ENCODE data around the gene U2AF2.
A peak's percentile ranks its signal among the peaks of the same experiment; 100 is the strongest.

U2AF2 gene

DNA sequence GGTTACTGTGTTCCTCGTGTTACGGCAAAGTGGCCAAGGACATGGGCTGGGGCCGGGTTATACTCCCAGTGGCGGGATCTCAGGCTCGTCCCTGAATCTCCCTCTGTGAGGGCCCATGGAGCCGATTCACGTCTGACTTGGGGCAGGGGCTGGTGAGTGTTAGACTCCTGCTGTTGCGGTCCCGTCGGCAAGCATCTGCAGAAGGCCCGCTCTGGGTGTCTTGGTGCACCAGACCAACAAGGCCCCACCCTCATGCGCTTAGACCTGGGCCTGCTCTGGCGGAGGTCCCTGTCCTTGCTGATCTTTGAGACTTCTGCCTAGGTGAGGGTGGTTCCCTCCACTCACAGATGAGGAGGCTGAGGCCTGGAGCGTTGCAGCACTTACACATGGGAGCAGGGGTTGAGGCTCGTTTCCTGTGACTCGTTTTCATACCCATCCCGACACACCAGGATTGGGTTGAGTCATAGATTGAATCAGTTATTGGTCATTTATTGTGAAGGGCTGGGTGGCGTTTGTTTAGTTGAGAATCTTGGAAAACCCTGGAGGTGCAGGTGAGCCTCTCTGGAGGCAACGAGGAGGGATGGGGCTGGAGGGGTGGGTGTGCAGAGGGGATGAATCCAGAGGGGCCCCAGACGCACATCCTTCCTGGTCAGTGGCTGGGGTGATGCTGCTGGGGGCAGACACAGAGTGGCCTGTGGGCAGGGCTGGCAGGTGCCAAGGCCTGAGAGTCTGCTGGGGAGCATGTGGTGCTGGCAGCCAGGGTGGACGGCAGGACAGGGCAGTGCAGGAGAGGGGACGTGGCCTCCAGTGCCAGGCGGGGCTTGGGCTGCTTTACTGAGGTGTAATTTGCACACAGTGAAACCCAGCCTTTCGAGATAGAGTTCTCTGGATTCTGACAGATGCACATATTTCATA lies 24.8 kb downstream of the U2AF2 start:
- peaks cover 49% of the 10 kb centered on the region for H3K4me1 Mint-ChIP-seq
- ATAC-seq (replicated peaks; ENCODE audit: extremely low read depth, poor library complexity, severe bottlenecking), result no peak
- peak overlapping the region; percentile 86 for H3K27ac Mint-ChIP-seq (ENCODE audit: low read depth)
- H3K27me3 Mint-ChIP-seq, result no peaks in the 10 kb centered on the region
- H3K4me3 Mint-ChIP-seq, result no peak overlapping the region
- H3K36me3 Mint-ChIP-seq (ENCODE audit: insufficient read depth), result peaks cover 24% of the 10 kb centered on the region
- no peaks in the 10 kb centered on the region for H3K9me3 Mint-ChIP-seq
- no peak for DNase-seq (ENCODE audit: low spot score in 2 of 2)

DNA sequence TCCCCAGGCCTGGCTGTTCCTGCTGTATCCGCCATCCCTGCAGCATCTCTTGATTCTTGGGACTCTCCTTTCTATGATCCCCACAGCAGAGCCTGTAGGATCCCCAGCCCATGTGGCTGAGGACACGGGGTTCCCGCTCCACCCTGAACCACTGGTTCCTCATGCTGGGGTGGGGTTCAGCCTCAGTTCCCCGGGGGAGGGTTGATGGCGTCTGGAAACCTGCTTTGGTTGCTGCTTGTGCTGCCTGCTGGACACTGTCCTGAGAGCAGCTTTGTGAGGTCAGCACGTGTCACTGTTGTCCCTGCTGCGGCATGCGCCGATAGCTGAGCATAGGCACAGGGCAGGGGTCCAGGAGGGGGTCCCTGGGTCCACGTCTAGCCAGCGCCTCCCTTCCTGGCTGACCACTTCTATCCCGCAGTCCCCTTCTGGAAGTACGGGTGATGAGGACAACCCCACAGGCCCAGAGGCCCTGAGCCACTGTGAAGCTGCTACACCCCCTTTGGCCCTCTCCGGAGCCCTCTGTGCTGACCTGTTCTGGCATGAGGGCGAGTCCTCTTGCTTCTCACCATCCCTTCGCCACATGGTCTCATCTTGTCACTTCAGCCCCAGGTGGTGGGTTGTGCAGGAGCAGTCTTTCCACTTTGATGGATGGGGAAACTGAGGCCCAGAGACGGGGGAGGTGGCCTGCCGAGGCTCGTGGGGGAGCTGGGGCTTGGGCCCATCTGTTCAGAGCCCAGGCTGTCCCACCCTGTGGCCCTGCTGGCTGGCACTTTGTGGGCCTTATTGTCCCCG lies 25.7 kb downstream of the U2AF2 start:
- H3K4me3 Mint-ChIP-seq, result no peak overlapping the region
- ATAC-seq (replicated peaks; ENCODE audit: extremely low read depth, poor library complexity, severe bottlenecking) (no peak), DNase-seq (ENCODE audit: low spot score in 2 of 2) (no peak)
- H3K27ac Mint-ChIP-seq (ENCODE audit: low read depth), result no peak overlapping the region
- peaks cover 19% of the 10 kb centered on the region for H3K36me3 Mint-ChIP-seq (ENCODE audit: insufficient read depth)
- H3K4me1 Mint-ChIP-seq, result peaks cover 45% of the 10 kb centered on the region
- H3K27me3 Mint-ChIP-seq, result no peaks in the 10 kb centered on the region
- H3K9me3 Mint-ChIP-seq, result no peaks in the 10 kb centered on the region

DNA sequence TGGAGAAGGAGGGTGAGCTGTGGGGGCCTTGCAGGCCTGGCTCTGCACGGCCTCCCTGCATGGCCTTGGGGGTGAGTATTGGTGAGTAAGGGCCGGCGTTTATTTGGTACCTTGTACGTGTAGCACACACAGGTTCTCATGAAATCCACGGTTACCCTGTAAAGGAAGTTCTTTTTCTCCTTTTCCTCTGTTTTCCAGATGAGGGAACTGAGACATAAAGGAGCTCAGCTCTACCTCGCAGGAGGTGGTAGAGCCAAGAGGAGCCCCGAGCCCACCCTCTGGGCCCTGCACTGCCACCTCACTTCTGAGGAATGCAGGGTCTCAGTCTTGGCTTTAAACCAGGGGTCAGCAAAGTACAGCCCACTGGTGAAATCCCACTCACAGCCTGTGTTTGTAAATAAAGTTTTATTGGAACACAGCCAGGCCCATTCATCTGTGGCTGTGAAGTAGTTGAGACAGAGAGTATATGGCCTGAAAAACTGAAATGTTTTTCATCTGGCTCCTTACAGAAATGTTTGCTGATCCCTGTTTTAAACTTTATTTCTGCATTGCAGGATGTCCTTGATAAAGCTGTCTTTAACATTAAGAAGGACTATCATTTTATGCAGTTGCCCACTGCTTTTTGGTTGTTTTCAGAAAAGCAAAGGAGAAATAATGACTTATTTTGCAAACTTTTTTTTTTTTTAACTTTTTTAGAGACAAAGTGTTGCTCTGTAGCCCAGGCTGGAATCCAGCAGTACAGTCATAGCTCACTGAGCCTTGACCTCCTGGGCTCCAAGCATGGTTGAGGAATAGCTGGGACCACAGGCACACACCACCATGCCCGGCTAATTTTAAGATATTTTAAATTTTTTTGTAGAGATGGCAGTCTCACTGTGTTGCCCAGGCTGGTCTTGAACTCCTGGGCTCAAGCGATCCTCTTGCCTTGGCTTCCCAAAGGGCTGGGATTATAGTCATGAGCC lies 26.6 kb downstream of the U2AF2 start:
- Mint-ChIP-seq H3K27ac (ENCODE audit: low read depth) (no peak overlapping the region), H3K27me3 (no peaks in the 10 kb centered on the region), H3K4me3 (no peak overlapping the region)

DNA sequence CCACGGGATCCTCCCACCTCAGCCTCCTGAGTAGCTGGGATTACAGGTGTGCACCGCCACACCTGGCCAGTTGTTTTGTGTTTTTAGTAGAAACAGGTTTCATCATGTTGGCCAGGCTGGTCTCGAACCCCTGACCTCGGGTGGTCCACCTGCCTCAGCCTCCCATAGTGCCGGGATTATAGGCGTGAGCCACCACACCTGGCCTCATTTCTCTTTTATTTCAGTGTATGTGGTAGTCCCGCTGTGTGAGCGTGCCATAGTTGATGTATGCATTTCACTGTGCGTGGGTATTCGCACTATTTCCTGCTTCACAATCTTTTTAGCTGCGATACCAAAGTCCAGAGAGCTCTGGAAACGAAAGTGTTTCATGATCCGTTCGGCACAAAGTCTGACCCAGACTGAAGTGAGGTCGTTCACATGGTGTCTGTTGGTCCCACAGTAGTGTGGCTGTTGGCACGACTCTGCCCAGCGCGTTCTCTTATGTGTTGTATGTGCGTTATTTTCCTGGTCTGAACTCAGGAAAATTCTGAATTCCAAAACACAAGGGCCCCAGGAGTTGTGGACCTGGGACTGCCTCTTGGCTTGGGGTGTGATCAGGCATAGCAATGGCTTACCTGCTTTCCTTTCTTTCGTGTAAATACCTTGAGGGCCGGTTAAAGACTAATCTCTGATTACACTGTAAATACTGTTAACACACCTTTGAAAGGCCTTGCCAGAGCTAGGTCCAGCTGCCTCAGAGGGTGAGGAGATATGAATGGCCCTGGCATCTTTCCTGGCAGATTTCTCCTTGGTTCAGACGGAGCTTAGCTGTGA lies 28.8 kb downstream of the U2AF2 start:
- Mint-ChIP-seq H3K27me3 (no peaks in the 10 kb centered on the region), H3K36me3 (ENCODE audit: insufficient read depth) (peaks cover 15% of the 10 kb centered on the region), H3K4me1 (peaks cover 28% of the 10 kb centered on the region), H3K4me3 (no peak overlapping the region), H3K27ac (ENCODE audit: low read depth) (no peak overlapping the region), H3K9me3 (no peaks in the 10 kb centered on the region)
- DNase-seq (ENCODE audit: low spot score in 2 of 2), result no peak
- ATAC-seq (replicated peaks; ENCODE audit: extremely low read depth, poor library complexity, severe bottlenecking), result no peak

More for the DNA sequence above, 26.6 kb downstream of the U2AF2 start:
- no peak for ATAC-seq (replicated peaks; ENCODE audit: extremely low read depth, poor library complexity, severe bottlenecking)
- no peaks in the 10 kb centered on the region for H3K9me3 Mint-ChIP-seq
- peaks cover 20% of the 10 kb centered on the region for H3K36me3 Mint-ChIP-seq (ENCODE audit: insufficient read depth)
- no peak for DNase-seq (ENCODE audit: low spot score in 2 of 2)
- H3K4me1 Mint-ChIP-seq, result peaks cover 46% of the 10 kb centered on the region

DNA sequence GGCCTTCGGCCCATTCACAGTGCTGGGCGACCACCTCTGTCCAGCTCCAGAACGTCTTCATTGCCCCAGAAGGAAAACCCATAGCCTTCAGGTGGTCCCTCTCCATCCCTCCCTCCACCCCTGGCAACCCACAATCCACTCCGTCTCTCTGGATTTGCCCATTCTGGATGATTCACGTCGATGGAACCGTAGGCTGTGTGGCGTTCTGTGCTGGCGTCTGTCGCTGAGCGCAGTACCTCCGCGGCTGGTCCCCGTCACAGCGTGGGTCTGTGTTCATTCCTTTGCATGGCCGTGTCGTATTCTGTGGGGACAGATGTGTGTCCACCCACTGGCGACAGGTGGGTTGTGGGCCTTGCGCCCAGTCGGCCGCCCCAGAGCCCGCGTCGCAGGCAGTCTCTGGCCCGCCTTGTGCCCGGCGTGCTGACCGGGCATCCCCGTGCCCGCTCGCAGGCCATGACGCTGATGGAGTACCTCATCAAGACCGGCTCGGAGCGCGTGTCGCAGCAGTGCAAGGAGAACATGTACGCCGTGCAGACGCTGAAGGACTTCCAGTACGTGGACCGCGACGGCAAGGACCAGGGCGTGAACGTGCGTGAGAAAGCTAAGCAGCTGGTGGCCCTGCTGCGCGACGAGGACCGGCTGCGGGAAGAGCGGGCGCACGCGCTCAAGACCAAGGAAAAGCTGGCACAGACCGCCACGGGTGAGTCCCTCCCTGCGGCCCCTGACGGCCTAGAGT lies 30.3 kb downstream of the U2AF2 start:
- Mint-ChIP-seq H3K36me3 (ENCODE audit: insufficient read depth) (peaks cover 16% of the 10 kb centered on the region), H3K9me3 (no peaks in the 10 kb centered on the region), H3K27ac (ENCODE audit: low read depth) (peak overlapping the region; percentile 35), H3K4me3 (no peak overlapping the region), H3K27me3 (no peaks in the 10 kb centered on the region), H3K4me1 (peaks cover 19% of the 10 kb centered on the region)
- ATAC-seq (replicated peaks; ENCODE audit: extremely low read depth, poor library complexity, severe bottlenecking) (no peak), DNase-seq (ENCODE audit: low spot score in 2 of 2) (no peak)

DNA sequence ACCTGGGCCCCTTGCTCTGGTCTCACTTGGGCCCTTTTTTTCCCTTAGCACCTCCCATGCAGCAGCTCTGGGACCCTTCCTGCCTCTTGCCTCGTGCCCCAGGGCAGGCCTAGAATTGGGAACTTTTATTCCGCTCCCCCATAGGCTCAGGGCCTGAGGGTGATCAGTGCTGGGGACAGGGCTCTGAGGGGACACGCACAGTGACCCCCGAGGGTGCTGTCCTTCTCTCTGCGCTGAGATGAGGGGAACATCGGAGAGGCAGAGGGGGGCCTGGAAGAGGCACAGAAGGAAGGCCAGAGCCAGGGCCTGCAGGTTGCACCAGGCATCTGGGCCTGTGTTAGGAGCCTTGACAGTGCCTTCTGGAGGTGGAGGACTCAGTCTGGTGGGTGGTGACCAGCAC lies 30.9 kb downstream of the U2AF2 start:
- Mint-ChIP-seq H3K27me3 (no peaks in the 10 kb centered on the region), H3K36me3 (ENCODE audit: insufficient read depth) (peaks cover 17% of the 10 kb centered on the region), H3K4me3 (no peak overlapping the region), H3K27ac (ENCODE audit: low read depth) (peak overlapping the region; percentile 35), H3K9me3 (no peaks in the 10 kb centered on the region), H3K4me1 (peaks cover 12% of the 10 kb centered on the region)
- ATAC-seq (replicated peaks; ENCODE audit: extremely low read depth, poor library complexity, severe bottlenecking), result no peak
- no peak for DNase-seq (ENCODE audit: low spot score in 2 of 2)

DNA sequence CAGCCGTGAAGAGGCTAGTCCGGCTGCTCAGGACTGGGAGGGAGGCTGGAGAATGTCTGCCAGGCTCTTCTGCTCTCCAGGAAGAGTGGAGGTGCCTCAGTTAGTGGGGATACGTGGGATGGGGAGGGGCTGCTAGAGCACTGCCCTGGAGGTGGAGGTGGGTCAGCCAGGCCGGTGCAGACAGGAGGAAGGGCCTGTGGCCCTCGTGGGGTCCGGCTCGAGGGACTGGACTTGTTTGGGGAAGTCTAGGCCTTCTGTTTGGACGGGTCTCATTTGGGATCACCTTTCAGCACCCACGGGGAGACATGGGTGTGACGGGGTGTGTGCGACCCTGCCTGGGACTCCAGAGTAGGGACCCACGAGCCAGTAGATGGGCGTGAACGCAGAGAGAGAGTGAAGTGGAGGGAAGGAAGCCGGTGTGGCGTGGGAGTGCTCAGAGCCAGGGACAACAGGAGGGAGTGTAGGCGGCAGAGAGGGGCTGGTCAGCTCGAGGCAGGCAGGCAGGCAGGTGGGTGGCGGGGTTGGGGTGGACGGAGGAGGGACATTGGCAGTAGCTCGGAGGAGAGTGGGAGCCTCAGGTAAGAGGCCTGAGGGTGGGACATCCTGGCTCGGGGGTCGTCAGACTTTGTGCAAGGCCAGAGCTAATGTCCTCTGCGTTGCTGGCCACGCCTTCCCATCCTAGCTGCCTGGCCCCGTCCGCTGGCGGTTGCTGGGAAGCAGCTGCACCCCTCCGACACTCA lies 31.6 kb downstream of the U2AF2 start:
- H3K4me3 Mint-ChIP-seq, result no peak overlapping the region
- H3K27ac Mint-ChIP-seq (ENCODE audit: low read depth), result peak overlapping the region; percentile 35
- H3K36me3 Mint-ChIP-seq (ENCODE audit: insufficient read depth), result peaks cover 19% of the 10 kb centered on the region
- H3K9me3 Mint-ChIP-seq, result no peaks in the 10 kb centered on the region
- no peaks in the 10 kb centered on the region for H3K27me3 Mint-ChIP-seq
- ATAC-seq (replicated peaks; ENCODE audit: extremely low read depth, poor library complexity, severe bottlenecking) (no peak), DNase-seq (ENCODE audit: low spot score in 2 of 2) (no peak)
- H3K4me1 Mint-ChIP-seq, result peaks cover 11% of the 10 kb centered on the region

DNA sequence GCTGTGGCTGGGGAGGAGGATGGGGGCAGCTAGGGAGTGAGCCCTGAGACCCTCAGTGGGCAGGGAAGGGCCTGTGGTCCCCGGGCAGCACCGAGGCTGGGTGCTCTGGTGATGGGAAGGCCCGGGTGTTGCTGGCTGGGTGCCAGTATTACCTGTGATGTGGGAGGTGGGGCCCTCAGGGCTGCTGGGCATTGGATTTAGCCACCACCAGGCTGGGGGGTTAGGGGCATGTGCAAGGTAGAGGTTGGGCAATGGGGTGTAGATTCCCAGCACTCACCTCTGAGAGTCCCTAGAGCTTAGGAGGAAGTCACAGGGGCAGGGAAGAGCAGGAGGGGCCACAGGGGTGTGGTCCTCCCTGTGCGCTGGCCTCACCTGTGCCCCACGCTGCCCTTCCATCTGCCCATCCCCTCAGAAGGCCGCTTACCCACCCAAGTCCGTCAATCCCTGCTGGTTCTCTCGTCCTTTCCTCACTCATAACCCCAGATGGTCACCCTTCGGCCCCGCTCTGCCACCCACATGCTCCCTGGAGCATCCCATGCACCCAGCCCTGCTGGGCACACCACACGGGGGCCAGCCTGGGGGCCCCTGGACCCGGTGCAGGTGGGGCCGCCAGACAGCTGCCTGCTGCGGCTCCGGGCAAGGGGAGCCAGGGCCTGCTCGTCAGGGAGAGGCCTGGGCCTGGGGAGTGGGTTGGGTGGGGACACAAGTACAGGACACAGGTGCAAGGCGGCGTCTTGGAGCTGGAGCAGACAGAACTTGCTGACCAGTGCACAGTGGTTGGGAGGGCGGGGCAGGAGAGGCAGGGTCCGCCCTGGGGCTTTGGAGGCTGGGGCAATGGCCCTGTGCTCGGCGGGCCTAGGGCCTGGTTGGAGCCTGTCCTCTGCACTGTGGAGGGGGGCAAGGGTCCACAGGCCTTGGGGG lies 32.7 kb downstream of the U2AF2 start:
- H3K9me3 Mint-ChIP-seq, result no peaks in the 10 kb centered on the region
- no peak for ATAC-seq (replicated peaks; ENCODE audit: extremely low read depth, poor library complexity, severe bottlenecking)
- DNase-seq (ENCODE audit: low spot score in 2 of 2), result no peak
- no peaks in the 10 kb centered on the region for H3K27me3 Mint-ChIP-seq
- peaks cover 11% of the 10 kb centered on the region for H3K4me1 Mint-ChIP-seq
- peaks cover 16% of the 10 kb centered on the region for H3K36me3 Mint-ChIP-seq (ENCODE audit: insufficient read depth)
- no peak overlapping the region for H3K4me3 Mint-ChIP-seq
- no peak overlapping the region for H3K27ac Mint-ChIP-seq (ENCODE audit: low read depth)

DNA sequence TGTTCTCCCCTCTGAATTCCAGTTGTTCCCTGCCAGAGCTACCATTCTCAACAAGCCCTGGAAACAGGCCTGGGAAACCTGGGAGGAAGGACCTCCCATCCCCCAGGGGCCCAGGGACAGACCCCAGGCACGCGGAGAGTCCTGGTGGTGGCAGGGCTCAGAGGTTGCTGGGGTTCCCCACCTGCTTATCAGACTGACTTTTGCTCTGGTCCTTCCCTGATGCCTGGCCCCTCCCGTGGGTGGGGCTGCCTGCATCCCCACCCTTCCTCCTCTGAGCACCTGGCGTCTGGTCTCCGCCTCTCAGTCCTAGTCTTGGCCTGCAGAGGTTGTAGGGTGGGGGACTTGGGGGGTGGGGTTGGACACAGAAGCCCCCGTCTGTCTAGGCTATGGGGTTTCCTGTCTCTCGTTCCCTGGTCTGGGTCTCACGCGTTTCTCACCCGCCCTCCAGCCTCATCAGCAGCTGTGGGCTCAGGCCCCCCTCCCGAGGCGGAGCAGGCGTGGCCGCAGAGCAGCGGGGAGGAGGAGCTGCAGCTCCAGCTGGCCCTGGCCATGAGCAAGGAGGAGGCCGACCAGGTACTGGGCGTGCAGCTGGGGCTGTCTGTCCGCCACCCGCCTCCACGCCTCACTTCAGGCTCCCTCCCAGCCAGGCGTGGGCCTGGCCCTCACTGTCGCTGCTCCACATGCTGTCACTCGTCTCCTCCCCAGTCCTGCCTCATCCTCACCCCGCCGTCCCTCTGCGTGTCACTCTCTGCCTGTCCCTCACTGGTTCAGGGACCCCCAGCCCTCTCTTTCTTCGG lies 33.8 kb downstream of the U2AF2 start:
- ATAC-seq (replicated peaks; ENCODE audit: extremely low read depth, poor library complexity, severe bottlenecking) (no peak), DNase-seq (ENCODE audit: low spot score in 2 of 2) (no peak)
- peaks cover 11% of the 10 kb centered on the region for H3K4me1 Mint-ChIP-seq
- H3K9me3 Mint-ChIP-seq, result no peaks in the 10 kb centered on the region
- H3K27ac Mint-ChIP-seq (ENCODE audit: low read depth), result no peak overlapping the region
- no peak overlapping the region for H3K4me3 Mint-ChIP-seq
- no peaks in the 10 kb centered on the region for H3K27me3 Mint-ChIP-seq
- peaks cover 15% of the 10 kb centered on the region for H3K36me3 Mint-ChIP-seq (ENCODE audit: insufficient read depth)

All from central memory CD8-positive, alpha-beta T cell (primary cell).